HepG2 (cell line): ENCODE data around the gene CD300A. TPM values are rescaled to one million over a fixed set of nuclear protein-coding genes. Genes with fewer than 3 reads are reported as not detected.

Experiments used
- HDAC6 ChIP-seq: fragments of 200-600 bp; sonication (generic); IDR thresholded peaks from 2 replicates; pipeline ENCODE4 v1.7.0; 2017; ENCODE audit warnings: mild to moderate bottlenecking, antibody characterized with exemption, low read length, low read depth
- HNF4G ChIP-seq, 2 experiments: sonication (generic) in 1 of 2; formaldehyde crosslinking in 1 of 2; IDR thresholded peaks; 2 replicates each; pipeline versions ENCODE4 v1.4.0 to v1.6.1; 2011 to 2020; ENCODE audit warnings: borderline replicate concordance in 2 of 2, low read depth in 2 of 2, mild to moderate bottlenecking in 2 of 2, low read length in 1 of 2, missing genetic modification reagents in 1 of 2, moderate library complexity in 1 of 2
- MTA3 ChIP-seq: sonication (generic); formaldehyde crosslinking; IDR thresholded peaks from 2 replicates; pipeline ENCODE4 v1.4.0; 2020; ENCODE audit warnings: missing genetic modification reagents
- MXD1 ChIP-seq: sonication (generic); formaldehyde crosslinking; IDR thresholded peaks from 2 replicates; pipeline ENCODE4 v1.4.0; 2020; ENCODE audit warnings: mild to moderate bottlenecking, missing genetic modification reagents
- SIN3B ChIP-seq: fragments of 150-350 bp; IDR thresholded peaks from 2 replicates; pipeline ENCODE4 v1.6.1; 2014; ENCODE audit warnings: low read length
- TEF ChIP-seq: sonication (generic); formaldehyde crosslinking; IDR thresholded peaks from 2 replicates; pipeline ENCODE4 v1.5.0; 2020; ENCODE audit warnings: missing genetic modification reagents
- ZBTB40 ChIP-seq, 2 experiments: fragments of 450-650 bp in 1 of 2; sonication (generic) in 1 of 2; formaldehyde crosslinking in 1 of 2; IDR thresholded peaks; 2 replicates each; pipeline versions ENCODE4 v1.6.1 to v1.8.0; 2016 to 2022; ENCODE audit warnings: antibody characterized with exemption in 1 of 2, mild to moderate bottlenecking in 1 of 2, missing genetic modification reagents in 1 of 2
- ZFX ChIP-seq: sonication (generic); formaldehyde crosslinking; IDR thresholded peaks from 2 replicates; pipeline ENCODE4 v1.4.0; 2020; ENCODE audit warnings: mild to moderate bottlenecking, low read depth, missing genetic modification reagents, moderate library complexity
- ZNF143 ChIP-seq: sonication (generic); formaldehyde crosslinking; IDR thresholded peaks from 2 replicates; pipeline ENCODE4 v1.4.0; 2020; ENCODE audit warnings: missing genetic modification reagents
- ZNF639 ChIP-seq: conservative IDR thresholded peaks from 2 replicates; pipeline ENCODE4 v1.6.1; 2018; ENCODE audit warnings: missing genetic modification reagents
- ZNF678 ChIP-seq: sonication (generic); formaldehyde crosslinking; IDR thresholded peaks from 2 replicates; pipeline ENCODE4 v1.4.0; 2020; ENCODE audit warnings: mild to moderate bottlenecking, missing genetic modification reagents
- ZNF746 ChIP-seq: sonication (generic); formaldehyde crosslinking; IDR thresholded peaks from 2 replicates; pipeline ENCODE4 v1.8.0; 2022; ENCODE audit warnings: mild to moderate bottlenecking, missing genetic modification reagents
- ZNF773 ChIP-seq: sonication (generic); formaldehyde crosslinking; IDR thresholded peaks from 2 replicates; pipeline ENCODE4 v1.4.0; 2020; ENCODE audit warnings: missing genetic modification reagents, borderline replicate concordance
- ZNF777 ChIP-seq: sonication (generic); formaldehyde crosslinking; IDR thresholded peaks from 2 replicates; pipeline ENCODE4 v1.4.0; 2020; ENCODE audit warnings: missing genetic modification reagents
- polyA plus RNA-seq, 8 experiments: library from polyadenylated mRNA; depleted of rRNA in 3 of 8; stranded (reverse) in 7 of 8; unstranded in 1 of 8; fragments of >200 nt; fragmentation: Illumina TruSeq in 4 of 8; extraction: Trizol in 4 of 8; gene quantifications; 2 replicates each; pipeline versions ENCODE4 v1.2.1 to v1.2.3, GENCODE V29; 2011 to 2016; ENCODE audit warnings: low read depth in 4 of 8, missing spikeins in 1 of 8, mixed read lengths in 1 of 8; ENCODE audit not compliant: insufficient read depth in 1 of 8
- total RNA-seq, 5 experiments: library from RNA; depleted of rRNA; stranded (reverse); fragments of >200 nt; fragmentation: Illumina TruSeq; extraction: Trizol; gene quantifications; 2 replicates each; pipeline ENCODE4 v1.2.3, GENCODE V29; 2016; ENCODE audit warnings: low read depth in 1 of 5
- TF ChIP-seq, protein P1 (sequence below): sonication (generic); formaldehyde crosslinking; IDR thresholded peaks from 2 replicates; pipeline ENCODE4 v1.8.0; 2022; ENCODE audit warnings: mild to moderate bottlenecking, missing genetic modification reagents, moderate library complexity

The CD300A gene
- total and polyA plus RNA-seq, 2 of the 13 experiments (the other 11 are each of a cell fraction or from before 2014, with no cell fraction given): not detected

- TF ChIP-seq ZBTB40 (IDR thresholded peaks at IDR 0.05) (no peak), ZBTB40 (CRISPR knock-in tag; IDR thresholded peaks at IDR 0.05) (peak; percentile 73), HDAC6 (no peak), ZNF777 (CRISPR knock-in tag) (peak; percentile 69), SIN3B (peak; percentile 38; the same call in 1 of the 2 replicates), MXD1 (CRISPR knock-in tag) (peak; percentile 52), ZNF746 (peak; percentile 71; the same call in 1 of the 2 replicates), ZFX (CRISPR knock-in tag) (peak; percentile 98), MTA3 (CRISPR knock-in tag) (no peak), ZNF773 (no peak), HNF4G (IDR thresholded peaks at IDR 0.05; ENCODE audit: borderline replicate concordance, low read depth, low read length) (peak; percentile 99), HNF4G (CRISPR knock-in tag; IDR thresholded peaks at IDR 0.05; ENCODE audit: borderline replicate concordance, low read depth) (peak; percentile 100), ZNF639 (no peak; the same call in 1 of the 2 replicates), ZNF678 (CRISPR knock-in tag) (no peak; the same call in 1 of the 2 replicates), ZNF143 (CRISPR knock-in tag) (peak; percentile 62), TEF (CRISPR knock-in tag) (no peak)
- TF ChIP-seq, protein P1, sequence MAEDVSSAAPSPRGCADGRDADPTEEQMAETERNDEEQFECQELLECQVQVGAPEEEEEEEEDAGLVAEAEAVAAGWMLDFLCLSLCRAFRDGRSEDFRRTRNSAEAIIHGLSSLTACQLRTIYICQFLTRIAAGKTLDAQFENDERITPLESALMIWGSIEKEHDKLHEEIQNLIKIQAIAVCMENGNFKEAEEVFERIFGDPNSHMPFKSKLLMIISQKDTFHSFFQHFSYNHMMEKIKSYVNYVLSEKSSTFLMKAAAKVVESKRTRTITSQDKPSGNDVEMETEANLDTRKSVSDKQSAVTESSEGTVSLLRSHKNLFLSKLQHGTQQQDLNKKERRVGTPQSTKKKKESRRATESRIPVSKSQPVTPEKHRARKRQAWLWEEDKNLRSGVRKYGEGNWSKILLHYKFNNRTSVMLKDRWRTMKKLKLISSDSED: no peak
Measured at GRCh38 chr17:74442670-74443515, 23.5 kb upstream of the CD300A start (continued).
